PC-9 (cell line): ENCODE results near the gene IFITM5. TPM values are rescaled to one million over a fixed set of nuclear protein-coding genes. Genes with fewer than 3 reads are reported as not detected.
"Not testable (repeated sequence)": the region's sequence is repeated elsewhere in the genome, so short reads cannot be mapped to it uniquely, and the experiment has no call there.

ENCODE experiments used
- BruUV-seq: library from RNA; stranded (reverse); fragments of 400-500 nt; replicated peaks from 2 replicates; lab custom pipeline; 2021; lab: Mats Ljungman, UMichigan
- CTCF ChIA-PET: fragments of 300-600 bp; sonication (Branson Sonifier 250); formaldehyde crosslinking; loops from one replicate; lab custom pipeline; 2022; ENCODE audit warnings: antibody characterized with exemption; lab: Charles Lee
- POLR2A ChIA-PET: fragments of 300-600 bp; sonication (Branson Sonifier 250); formaldehyde crosslinking; loops from one replicate; lab custom pipeline; 2022; ENCODE audit warnings: antibody characterized with exemption; ENCODE audit not compliant: unreplicated experiment; lab: Charles Lee
- DNase-seq, 2 experiments: peaks; one replicate each; pipeline versions ENCODE4 v3.0.0 to v3.0.0-alpha.2; 2015 to 2022; ENCODE audit warnings: mixed read lengths in 1 of 2
- H2AFZ ChIP-seq: fragments of 200-600 bp; sonication (generic); 2 replicates; pipeline ENCODE4 v1.8.1; 2017; ENCODE audit warnings: antibody characterized with exemption
- H3F3A ChIP-seq: fragments of 200-600 bp; sonication (generic); 2 replicates; pipeline ENCODE4 v1.8.1; 2017; ENCODE audit warnings: antibody characterized with exemption, mild to moderate bottlenecking, low read depth; ENCODE audit not compliant: insufficient read depth
- H3K27ac ChIP-seq: fragments of 200-600 bp; sonication (generic); 2 replicates; pipeline ENCODE4 v1.6.1; 2016; ENCODE audit warnings: mixed run types
- H3K27me3 ChIP-seq: fragments of 200-600 bp; sonication (generic); 2 replicates; pipeline ENCODE4 v1.6.1; 2016; ENCODE audit warnings: low read depth, mixed run types; ENCODE audit not compliant: insufficient read depth
- H3K36me3 ChIP-seq: fragments of 200-600 bp; sonication (generic); 2 replicates; pipeline ENCODE4 v1.6.1; 2016; ENCODE audit warnings: low read depth, mixed run types
- H3K4me1 ChIP-seq: fragments of 200-600 bp; sonication (generic); replicated peaks from 2 replicates; pipeline ENCODE4 v1.6.1; 2016; ENCODE audit warnings: mixed run types; ENCODE audit not compliant: insufficient read depth
- H3K4me2 ChIP-seq: fragments of 200-600 bp; sonication (generic); 2 replicates; pipeline ENCODE4 v1.6.1; 2017; ENCODE audit warnings: mixed run types
- H3K4me3 ChIP-seq: fragments of 200-600 bp; sonication (generic); 2 replicates; pipeline ENCODE4 v1.6.1; 2016; ENCODE audit warnings: mixed run types
- H3K79me2 ChIP-seq: fragments of 200-600 bp; sonication (generic); 2 replicates; pipeline ENCODE4 v1.6.1; 2017; ENCODE audit warnings: low read depth, mixed run types
- H3K9me2 ChIP-seq: fragments of 200-600 bp; sonication (generic); 2 replicates; pipeline ENCODE4 v1.8.1; 2017; ENCODE audit warnings: mild to moderate bottlenecking; ENCODE audit not compliant: insufficient read depth
- H3K9me3 ChIP-seq: fragments of 200-600 bp; sonication (generic); 2 replicates; pipeline ENCODE4 v1.8.1; 2016; ENCODE audit warnings: low read depth; ENCODE audit not compliant: insufficient read depth
- H4K20me1 ChIP-seq: fragments of 200-600 bp; sonication (generic); 2 replicates; pipeline ENCODE4 v1.8.1; 2017; ENCODE audit not compliant: insufficient read depth
- CTCF ChIP-seq: fragments of 200-600 bp; sonication (generic); conservative IDR thresholded peaks from 2 replicates; pipeline ENCODE4 v1.6.1; 2017; ENCODE audit warnings: mixed run types, antibody characterized with exemption, mild to moderate bottlenecking, moderate library complexity
- EZH2 ChIP-seq: fragments of 200-600 bp; sonication (generic); IDR thresholded peaks from 2 replicates; pipeline ENCODE4 v1.8.0; 2017; ENCODE audit warnings: antibody characterized with exemption, low read depth
- intact Hi-C: fragments of 100-400 bp; cut with micrococcal nuclease; formaldehyde crosslinking; loops from one replicate; pipeline ENCODE4 v1.10.0; 2022; ENCODE audit not compliant: unreplicated experiment
- total RNA-seq: library from RNA; stranded (reverse); gene quantifications from 2 replicates; pipeline ENCODE4 v1.2.3, GENCODE V29; 2021

The IFITM5 gene
- total RNA-seq, 1 experiment from 2014 or later, result not detected

GRCh38 chr11:313304-313786 is 14.0 kb upstream of the IFITM5 start:
- Histone ChIP-seq H3K9me2 (no peaks in the 10 kb centered on the region), H4K20me1 (no peaks in the 10 kb centered on the region), H3K4me1 (peaks cover 10% of the 10 kb centered on the region), H3K4me2 (no peak overlapping the region), H3F3A (peaks cover 6% of the 10 kb centered on the region; the same call in 1 of the 2 replicates), H3K4me3 (no peak overlapping the region), H3K36me3 (no peaks in the 10 kb centered on the region), H3K9me3 (no peaks in the 10 kb centered on the region), H3K27ac (no peak overlapping the region), H3K79me2 (no peaks in the 10 kb centered on the region), H3K27me3 (no peaks in the 10 kb centered on the region), H2AFZ (no peak overlapping the region)
- CTCF ChIA-PET, result no interaction called here
- intact Hi-C loops, result no loop called here
- BruUV-seq, result no TSS peak
- TF ChIP-seq CTCF (no peak), EZH2 (no peak)
- DNase-seq, result no peak
- POLR2A ChIA-PET, result no interaction called here

DNA sequence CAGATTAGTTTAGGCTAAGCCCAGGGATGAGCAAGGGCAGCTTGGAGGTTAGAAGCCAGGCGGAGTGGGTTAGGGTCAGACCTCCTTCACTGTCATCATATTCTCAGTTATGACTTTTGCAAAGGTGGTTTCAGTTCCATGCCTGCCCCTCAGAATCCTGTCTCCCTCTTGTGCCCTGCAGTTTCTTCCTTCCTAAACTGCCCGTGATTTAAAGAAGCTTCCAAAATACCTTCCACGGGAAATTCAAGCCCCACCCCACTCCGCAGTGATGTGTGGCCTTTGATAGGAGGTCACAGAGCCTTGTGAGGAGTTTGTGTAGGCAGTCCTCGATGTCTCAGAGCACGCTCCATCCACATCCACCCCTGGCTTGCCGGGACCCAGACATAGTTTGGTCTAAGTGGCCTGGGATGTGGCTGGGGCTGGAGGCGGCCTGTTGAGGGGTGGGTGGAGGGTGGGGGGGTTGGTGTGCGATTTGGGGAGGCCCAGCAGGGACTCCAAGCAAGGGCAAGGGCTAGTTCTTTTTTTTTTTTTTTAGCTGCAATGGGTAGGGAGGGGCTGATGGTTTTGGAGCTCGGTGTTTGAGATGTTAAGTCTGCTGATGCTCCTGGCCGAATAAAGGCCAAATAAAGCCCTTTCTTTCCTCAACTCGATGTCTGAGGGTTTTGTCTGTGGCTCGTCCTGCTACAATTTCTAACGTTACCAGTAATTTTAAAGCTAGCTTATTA is 12.9 kb upstream of the IFITM5 start:
- H3K4me1 ChIP-seq, result peaks cover 10% of the 10 kb centered on the region
- no peaks in the 10 kb centered on the region for H3K79me2 ChIP-seq
- H3K27ac ChIP-seq, result no peak overlapping the region
- DNase-seq, result no peak
- H2AFZ ChIP-seq, result no peak overlapping the region
- TF ChIP-seq EZH2 (no peak), CTCF (no peak)
- no peaks in the 10 kb centered on the region for H3K36me3 ChIP-seq
- ChIA-PET POLR2A (interaction anchor here (0.6 kb wide), 1 partner anchor 22 kb away, joined by 5 read pairs; no protein-coding TSS in a partner anchor), CTCF (interaction anchor here (0.6 kb wide), 1 partner anchor 75 kb away, joined by 13 read pairs; the partner anchor contains the start of gene PSMD13)
- no peaks in the 10 kb centered on the region for H4K20me1 ChIP-seq
- H3K9me3 ChIP-seq, result no peaks in the 10 kb centered on the region
- BruUV-seq, result no TSS peak
- no peak overlapping the region for H3K4me3 ChIP-seq
- H3K27me3 ChIP-seq, result no peaks in the 10 kb centered on the region
- intact Hi-C loops, result no loop called here
- peaks cover 6% of the 10 kb centered on the region; the same call in 1 of the 2 replicates for H3F3A ChIP-seq
- no peak overlapping the region for H3K4me2 ChIP-seq
- no peaks in the 10 kb centered on the region for H3K9me2 ChIP-seq

GRCh38 chr11:311013-311748 is 11.9 kb upstream of the IFITM5 start:
- POLR2A ChIA-PET, CTCF ChIA-PET, H3K36me3 ChIP-seq, intact Hi-C loops, H3K4me1 ChIP-seq, H3K9me3 ChIP-seq, H3K4me3 ChIP-seq, H3K27ac ChIP-seq, H3K4me2 ChIP-seq, H3K79me2 ChIP-seq, H3K27me3 ChIP-seq, H4K20me1 ChIP-seq, BruUV-seq, H3K9me2 ChIP-seq, DNase-seq, H2AFZ ChIP-seq, H3F3A ChIP-seq: not testable (repeated sequence)

DNA sequence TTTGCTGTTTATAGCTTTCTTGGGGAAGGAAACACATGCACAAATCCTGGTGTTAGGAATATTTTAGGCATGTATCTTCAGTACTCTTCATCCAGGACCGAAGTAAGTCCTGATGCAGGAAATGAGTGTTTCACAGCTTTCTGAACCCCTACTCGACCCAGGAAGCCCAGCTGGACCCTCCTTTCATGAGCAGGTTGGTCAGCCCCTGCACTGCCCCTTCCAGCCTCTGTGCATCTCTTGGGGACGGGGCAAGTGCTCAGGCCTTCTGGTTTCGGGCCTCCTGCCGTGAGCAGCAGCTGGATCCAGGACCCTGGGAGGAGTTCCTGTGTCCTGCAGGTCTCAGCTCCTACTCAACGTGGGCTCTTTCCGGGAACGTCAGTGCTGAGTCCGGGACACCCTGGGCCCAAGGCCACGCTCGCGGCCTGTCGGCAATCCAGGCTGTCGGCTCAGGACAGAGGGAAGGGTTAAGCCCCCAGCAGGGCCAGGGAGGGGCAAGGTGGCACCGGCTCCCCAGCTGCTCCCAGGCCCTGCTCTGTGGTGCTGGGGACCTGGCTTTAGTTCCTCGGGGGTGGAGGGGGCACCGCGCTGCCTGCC is 10.8 kb upstream of the IFITM5 start:
- H3K27me3 ChIP-seq, H2AFZ ChIP-seq, H4K20me1 ChIP-seq, CTCF ChIA-PET, H3K36me3 ChIP-seq, H3F3A ChIP-seq, H3K9me3 ChIP-seq, BruUV-seq, H3K4me1 ChIP-seq, H3K4me3 ChIP-seq, H3K27ac ChIP-seq, POLR2A ChIA-PET, H3K9me2 ChIP-seq, DNase-seq, H3K79me2 ChIP-seq: not testable (repeated sequence)
- intact Hi-C loops, result loop anchor here (5.0 kb wide), 2 partner anchors 47 to 137 kb away; no protein-coding TSS in a partner anchor
- H3K4me2 ChIP-seq, result peak overlapping the region; percentile 31; the same call in 1 of the 2 replicates

- H3K27me3 ChIP-seq, H3K27ac ChIP-seq, H3K36me3 ChIP-seq, H4K20me1 ChIP-seq, H3K4me1 ChIP-seq, H3K9me2 ChIP-seq, H3K9me3 ChIP-seq, POLR2A ChIA-PET, H2AFZ ChIP-seq, H3K79me2 ChIP-seq, CTCF ChIA-PET, H3F3A ChIP-seq, H3K4me3 ChIP-seq: not testable (repeated sequence)
- DNase-seq, result peak; percentile 70 to 72
- BruUV-seq, result TSS peak; percentile 68
- intact Hi-C loops, result loop anchor here (5.0 kb wide), 2 partner anchors 48 to 138 kb away; no protein-coding TSS in a partner anchor
- peak overlapping the region; percentile 31; the same call in 1 of the 2 replicates for H3K4me2 ChIP-seq
Measured at GRCh38 chr11:308740-309665, 9.7 kb upstream of the IFITM5 start.
